Spinal cord (tissue), 10 donors: ENCODE data around the gene PCDH9. TPM values are rescaled to one million over a fixed set of nuclear protein-coding genes. Genes with fewer than 3 reads are reported as not detected.
"Not testable (repeated sequence)": the region's sequence is repeated elsewhere in the genome, so short reads cannot be mapped to it uniquely, and the experiment has no call there.

ENCODE experiments used
- DNase-seq, 6 donors: peaks; one replicate each; pipeline versions ENCODE4 v3.0.0 to v3.0.0-alpha.2; 2013 to 2015; ENCODE audit warnings: low spot score in 6 of 6, low read depth in 4 of 6
- H3K27ac ChIP-seq: one replicate; pipeline ENCODE4 v1.5.1; 2013; ENCODE audit warnings: low read depth, low read length, control low read depth
- H3K27me3 ChIP-seq: one replicate; pipeline ENCODE4 v1.6.1; 2013; ENCODE audit warnings: low read length; ENCODE audit not compliant: control insufficient read depth, insufficient read depth
- H3K36me3 ChIP-seq: one replicate; pipeline ENCODE4 v1.6.1; 2013; ENCODE audit warnings: low read length; ENCODE audit not compliant: control insufficient read depth, insufficient read depth
- H3K4me1 ChIP-seq: one replicate; pipeline ENCODE4 v1.6.1; 2013; ENCODE audit warnings: low read length; ENCODE audit not compliant: control insufficient read depth, insufficient read depth
- H3K4me3 ChIP-seq: one replicate; pipeline ENCODE4 v1.5.1; 2013; ENCODE audit warnings: low read depth, low read length, control low read depth
- H3K9me3 ChIP-seq: one replicate; pipeline ENCODE4 v1.6.1; 2013; ENCODE audit warnings: low read length; ENCODE audit not compliant: control insufficient read depth, insufficient read depth
- WGBS: methylation state at CpG from one replicate; pipeline ENCODE4 v1.1.5; 2013; ENCODE audit warnings: missing lambda C conversion rate; ENCODE audit not compliant: insufficient coverage; 5-methylcytosine and 5-hydroxymethylcytosine counted together
- polyA plus RNA-seq, 2 donors: library from polyadenylated mRNA; unstranded; fragments of 120-200 nt; gene quantifications; one replicate each; pipeline ENCODE4 v1.2.1, GENCODE V29; 2013; ENCODE audit not compliant: insufficient read length in 2 of 2
- total RNA-seq, 2 donors: library from RNA; depleted of rRNA in 1 of 2; stranded (reverse); fragments of 120-200 nt in 1 of 2; fragments of >200 nt in 1 of 2; gene quantifications; one replicate each; pipeline versions ENCODE4 v1.2.3 to v1.2.4, GENCODE V29; 2013 to 2014
- donor health status: healthy.

The PCDH9 gene
- total and polyA plus RNA-seq, 4 donors: 37.6 to 180 (median 60.7) TPM

- no peaks in the 10 kb centered on the region for H3K9me3 ChIP-seq
- 92% methylated on average over 1 of the region's 10 CpGs for WGBS
Measured at GRCh38 chr13:66623129-66623820, 606.9 kb downstream of the PCDH9 start.

GRCh38 chr13:66621906-66622447, 608.2 kb downstream of the PCDH9 start:
- not testable (repeated sequence) for H3K27ac ChIP-seq, H3K27me3 ChIP-seq, H3K4me3 ChIP-seq, H3K4me1 ChIP-seq, DNase-seq, H3K36me3 ChIP-seq, H3K9me3 ChIP-seq
- WGBS: 96% methylated on average over 30 of the region's 31 CpGs

More at GRCh38 chr13:66623129-66623820, 606.9 kb downstream of the PCDH9 start:
- Histone ChIP-seq H3K4me3 (no peak overlapping the region), H3K36me3 (no peaks in the 10 kb centered on the region), H3K27ac (no peak overlapping the region), H3K27me3 (no peaks in the 10 kb centered on the region), H3K4me1 (no peaks in the 10 kb centered on the region)
- no peak for DNase-seq

GRCh38 chr13:66618702-66619101, 611.4 kb downstream of the PCDH9 start:
- no peaks in the 10 kb centered on the region for H3K4me1 ChIP-seq
- WGBS: no CpG with 5 or more reads among the region's 1 CpG
- no peak for DNase-seq
- H3K9me3 ChIP-seq: no peaks in the 10 kb centered on the region
- no peak overlapping the region for H3K27ac ChIP-seq
- H3K4me3 ChIP-seq: no peak overlapping the region
- H3K36me3 ChIP-seq: no peaks in the 10 kb centered on the region
- H3K27me3 ChIP-seq: no peaks in the 10 kb centered on the region

GRCh38 chr13:66617786-66618185, 612.4 kb downstream of the PCDH9 start:
- DNase-seq: no peak
- no peaks in the 10 kb centered on the region for H3K36me3 ChIP-seq
- H3K4me3 ChIP-seq: no peak overlapping the region
- no peak overlapping the region for H3K27ac ChIP-seq
- H3K4me1 ChIP-seq: no peaks in the 10 kb centered on the region
- 82% methylated on average over 4 of the region's 7 CpGs for WGBS
- no peaks in the 10 kb centered on the region for H3K27me3 ChIP-seq
- H3K9me3 ChIP-seq: no peaks in the 10 kb centered on the region

- Histone ChIP-seq H3K4me1 (no peaks in the 10 kb centered on the region), H3K4me3 (no peak overlapping the region), H3K27ac (no peak overlapping the region), H3K9me3 (no peaks in the 10 kb centered on the region), H3K36me3 (no peaks in the 10 kb centered on the region), H3K27me3 (no peaks in the 10 kb centered on the region)
- WGBS: 94% methylated on average over 2 of the region's 6 CpGs
- no peak for DNase-seq
Measured at GRCh38 chr13:66612983-66613382, 617.2 kb downstream of the PCDH9 start.

- DNase-seq: no peak
- no CpG with 5 or more reads among the region's 3 CpGs for WGBS
- H3K27ac ChIP-seq: no peak overlapping the region
Measured at GRCh38 chr13:66586489-66586888, 643.6 kb downstream of the PCDH9 start.

GRCh38 chr13:66585669-66586203, 644.4 kb downstream of the PCDH9 start:
- WGBS: no CpG with 5 or more reads among the region's 1 CpG
- H3K4me1 ChIP-seq: no peaks in the 10 kb centered on the region
- H3K27ac ChIP-seq: no peak overlapping the region
- no peaks in the 10 kb centered on the region for H3K27me3 ChIP-seq
- no peak overlapping the region for H3K4me3 ChIP-seq
- no peaks in the 10 kb centered on the region for H3K36me3 ChIP-seq
- DNase-seq: no peak
- H3K9me3 ChIP-seq: no peaks in the 10 kb centered on the region

More at GRCh38 chr13:66586489-66586888, 643.6 kb downstream of the PCDH9 start:
- H3K27me3 ChIP-seq: no peaks in the 10 kb centered on the region
- no peaks in the 10 kb centered on the region for H3K4me1 ChIP-seq
- no peaks in the 10 kb centered on the region for H3K36me3 ChIP-seq
- no peaks in the 10 kb centered on the region for H3K9me3 ChIP-seq
- H3K4me3 ChIP-seq: no peak overlapping the region

- no peak overlapping the region for H3K4me3 ChIP-seq
- H3K36me3 ChIP-seq: no peaks in the 10 kb centered on the region
- H3K27me3 ChIP-seq: no peaks in the 10 kb centered on the region
- WGBS: no CpG with 5 or more reads among the region's 2 CpGs
- no peaks in the 10 kb centered on the region for H3K9me3 ChIP-seq
- no peaks in the 10 kb centered on the region for H3K4me1 ChIP-seq
- H3K27ac ChIP-seq: no peak overlapping the region
- no peak for DNase-seq
Measured at GRCh38 chr13:66581675-66582074, 648.5 kb downstream of the PCDH9 start.

- H3K4me3 ChIP-seq: no peak overlapping the region
- no peak overlapping the region for H3K27ac ChIP-seq
- H3K4me1 ChIP-seq: no peaks in the 10 kb centered on the region
- no peaks in the 10 kb centered on the region for H3K27me3 ChIP-seq
- DNase-seq: no peak
- H3K36me3 ChIP-seq: no peaks in the 10 kb centered on the region
- no CpG with 5 or more reads among the region's 2 CpGs for WGBS
- H3K9me3 ChIP-seq: no peaks in the 10 kb centered on the region
Measured at GRCh38 chr13:66578305-66578704, 651.8 kb downstream of the PCDH9 start.

- Histone ChIP-seq H3K4me3 (no peak overlapping the region), H3K9me3 (no peaks in the 10 kb centered on the region), H3K27me3 (no peaks in the 10 kb centered on the region), H3K27ac (no peak overlapping the region), H3K4me1 (no peaks in the 10 kb centered on the region), H3K36me3 (no peaks in the 10 kb centered on the region)
- no peak for DNase-seq
- WGBS: 100% methylated on average over 1 of the region's 2 CpGs
Measured at GRCh38 chr13:66577358-66577757, 652.8 kb downstream of the PCDH9 start.
